Peyer's patch (tissue), 4 donors: ENCODE results near the gene PTPRC.

Experiments used
- POLR2A ChIP-seq, 2 donors: fragments of 450-650 bp; IDR thresholded peaks; one replicate each; pipeline ENCODE4 v1.5.1; 2017; ENCODE audit warnings: antibody characterized with exemption in 2 of 2, mild to moderate bottlenecking in 2 of 2, moderate library complexity in 2 of 2
- TF ChIP-seq, protein P1 (sequence below), 6 experiments: fragments of 450-650 bp in 4 of 6; fragments of 200-600 bp in 2 of 6; sonication (generic) in 1 of 6; IDR thresholded peaks; one replicate each; pipeline ENCODE4 v1.5.1; 2017 to 2019; ENCODE audit warnings: antibody characterized with exemption in 6 of 6, mild to moderate bottlenecking in 3 of 6, moderate library complexity in 1 of 6

DNA sequence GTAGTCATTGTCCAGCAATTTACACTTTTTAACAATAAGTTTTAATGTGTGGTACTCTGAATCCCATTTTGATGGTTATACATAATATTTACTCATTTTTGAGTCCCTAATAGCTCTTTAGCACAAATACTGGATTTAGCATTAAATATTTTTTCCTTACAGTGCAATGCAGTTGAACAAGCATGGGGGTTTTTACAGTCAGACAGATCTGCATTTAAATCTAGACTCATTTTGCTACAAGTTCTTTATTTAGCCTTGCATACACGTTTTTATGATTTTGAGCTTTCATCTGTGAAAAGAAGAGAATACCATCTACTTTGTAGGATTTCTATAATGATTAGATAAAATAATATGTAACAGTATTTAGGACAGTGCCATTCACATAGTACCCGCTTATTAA lies 44.0 kb downstream of the PTPRC start:
- TF ChIP-seq, protein P1, sequence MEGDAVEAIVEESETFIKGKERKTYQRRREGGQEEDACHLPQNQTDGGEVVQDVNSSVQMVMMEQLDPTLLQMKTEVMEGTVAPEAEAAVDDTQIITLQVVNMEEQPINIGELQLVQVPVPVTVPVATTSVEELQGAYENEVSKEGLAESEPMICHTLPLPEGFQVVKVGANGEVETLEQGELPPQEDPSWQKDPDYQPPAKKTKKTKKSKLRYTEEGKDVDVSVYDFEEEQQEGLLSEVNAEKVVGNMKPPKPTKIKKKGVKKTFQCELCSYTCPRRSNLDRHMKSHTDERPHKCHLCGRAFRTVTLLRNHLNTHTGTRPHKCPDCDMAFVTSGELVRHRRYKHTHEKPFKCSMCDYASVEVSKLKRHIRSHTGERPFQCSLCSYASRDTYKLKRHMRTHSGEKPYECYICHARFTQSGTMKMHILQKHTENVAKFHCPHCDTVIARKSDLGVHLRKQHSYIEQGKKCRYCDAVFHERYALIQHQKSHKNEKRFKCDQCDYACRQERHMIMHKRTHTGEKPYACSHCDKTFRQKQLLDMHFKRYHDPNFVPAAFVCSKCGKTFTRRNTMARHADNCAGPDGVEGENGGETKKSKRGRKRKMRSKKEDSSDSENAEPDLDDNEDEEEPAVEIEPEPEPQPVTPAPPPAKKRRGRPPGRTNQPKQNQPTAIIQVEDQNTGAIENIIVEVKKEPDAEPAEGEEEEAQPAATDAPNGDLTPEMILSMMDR (IDR thresholded peaks at IDR 0.05) = no peak
- TF ChIP-seq POLR2A (IDR thresholded peaks at IDR 0.05) = no peak
